ENCODE data around the gene C1orf174.

C1orf174 gene

DNA sequence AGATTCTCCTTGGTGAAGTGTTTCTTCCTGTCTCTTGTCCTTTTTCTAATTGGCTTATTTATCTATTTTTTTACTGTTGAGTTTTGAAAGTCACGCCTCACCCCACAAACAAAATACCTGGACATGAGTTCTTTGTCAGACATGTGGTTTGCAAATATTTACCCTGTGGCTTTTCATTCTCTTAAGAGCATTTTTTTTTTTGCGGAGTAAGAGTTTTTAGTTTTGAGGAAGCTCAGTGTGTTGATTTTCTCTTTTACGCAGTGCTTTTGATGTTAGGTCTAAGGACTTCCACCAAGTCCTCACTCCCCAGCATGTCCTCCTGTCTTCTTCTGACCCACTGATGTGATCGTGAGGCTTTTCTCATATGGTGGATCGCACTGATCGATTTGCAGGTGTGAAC is 35.2 kb downstream of the C1orf174 start:
- no peak for DNase-seq

DNA sequence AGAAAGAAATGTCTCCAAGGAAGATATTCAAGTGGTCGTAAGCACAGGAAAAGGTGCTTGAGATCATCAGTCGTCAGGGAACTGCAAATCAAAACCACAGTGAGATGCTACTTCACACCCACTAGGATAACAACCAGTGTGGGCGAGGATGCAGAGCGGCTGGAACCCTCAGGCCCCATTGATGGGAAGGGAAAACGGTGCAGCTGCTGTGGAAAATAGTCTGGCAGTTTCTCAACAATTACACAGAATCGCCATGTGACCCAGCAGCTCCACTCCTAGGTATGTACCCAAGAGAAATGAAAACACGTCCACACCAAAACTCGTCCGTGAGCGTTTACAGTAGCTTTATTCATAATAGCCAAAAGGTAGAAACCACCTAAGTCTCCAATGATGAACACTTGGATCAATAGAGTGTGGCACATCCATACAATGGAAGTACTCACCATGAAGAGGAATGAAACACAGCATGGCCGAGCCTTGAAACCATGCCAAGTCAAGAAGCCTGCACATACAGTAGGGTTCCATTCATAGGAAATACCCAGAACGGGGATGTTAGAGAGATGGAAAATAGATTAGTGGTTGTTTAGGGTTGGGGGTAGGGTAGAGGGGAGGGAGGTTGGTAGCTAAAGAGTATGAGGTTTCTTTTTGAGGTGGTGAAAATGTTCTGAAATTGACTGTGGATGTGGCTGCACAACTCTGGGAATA is 36.7 kb downstream of the C1orf174 start:
- DNase-seq = no peak

DNA sequence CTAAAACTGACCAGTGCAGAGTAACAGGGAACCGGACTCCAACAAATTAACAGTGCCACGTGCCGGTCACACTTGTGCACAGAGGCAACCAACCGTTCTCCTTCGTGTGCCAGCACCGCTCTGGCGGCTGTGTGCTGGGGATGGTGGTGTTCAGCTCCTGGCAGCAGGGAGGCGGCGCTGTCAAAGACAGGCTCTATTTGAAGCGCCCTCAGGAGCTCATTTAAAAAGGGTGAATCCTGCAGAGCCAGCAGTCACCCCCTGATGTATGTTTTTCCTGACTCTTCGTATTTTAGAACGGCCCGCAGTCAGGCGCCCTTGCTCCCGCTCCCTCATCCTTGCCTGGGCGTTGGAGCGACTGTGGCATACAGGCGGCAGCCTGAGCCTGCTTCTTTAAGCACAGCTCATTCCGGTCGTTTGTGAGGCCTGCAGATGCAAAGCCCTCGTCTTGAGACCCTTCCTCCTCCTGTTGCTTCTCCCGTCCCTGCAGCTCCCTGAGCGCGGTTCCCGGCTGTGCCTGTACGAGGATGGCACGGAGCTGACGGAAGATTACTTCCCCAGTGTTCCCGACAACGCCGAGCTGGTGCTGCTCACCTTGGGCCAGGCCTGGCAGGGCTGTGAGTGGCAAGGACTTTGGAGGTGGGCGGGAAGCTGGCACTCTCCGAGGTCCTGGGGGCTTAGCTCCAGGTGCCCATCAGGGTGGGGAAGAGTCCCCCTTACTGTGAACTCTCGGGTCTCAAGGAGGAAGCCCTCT is 41.7 kb downstream of the C1orf174 start:
- DNase-seq = peak; percentile 13

DNA sequence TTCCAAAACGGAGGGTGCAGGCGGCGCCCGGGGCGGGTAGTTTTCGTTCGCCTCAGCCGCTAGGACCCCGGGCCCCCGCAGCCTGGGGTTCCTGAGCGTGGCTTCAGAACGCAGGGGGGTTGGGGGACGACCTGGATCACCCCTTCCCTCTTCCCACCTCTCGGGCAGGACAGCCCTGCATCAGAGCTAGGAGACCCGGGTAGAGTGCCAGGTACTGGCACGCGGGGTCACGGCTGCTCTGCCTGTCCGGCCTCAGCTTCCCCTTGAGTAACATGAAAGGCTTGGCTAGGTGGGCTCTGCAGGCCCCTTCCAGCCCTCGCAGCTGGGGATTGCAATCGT is 42.3 kb downstream of the C1orf174 start:
- DNase-seq = no peak

DNA sequence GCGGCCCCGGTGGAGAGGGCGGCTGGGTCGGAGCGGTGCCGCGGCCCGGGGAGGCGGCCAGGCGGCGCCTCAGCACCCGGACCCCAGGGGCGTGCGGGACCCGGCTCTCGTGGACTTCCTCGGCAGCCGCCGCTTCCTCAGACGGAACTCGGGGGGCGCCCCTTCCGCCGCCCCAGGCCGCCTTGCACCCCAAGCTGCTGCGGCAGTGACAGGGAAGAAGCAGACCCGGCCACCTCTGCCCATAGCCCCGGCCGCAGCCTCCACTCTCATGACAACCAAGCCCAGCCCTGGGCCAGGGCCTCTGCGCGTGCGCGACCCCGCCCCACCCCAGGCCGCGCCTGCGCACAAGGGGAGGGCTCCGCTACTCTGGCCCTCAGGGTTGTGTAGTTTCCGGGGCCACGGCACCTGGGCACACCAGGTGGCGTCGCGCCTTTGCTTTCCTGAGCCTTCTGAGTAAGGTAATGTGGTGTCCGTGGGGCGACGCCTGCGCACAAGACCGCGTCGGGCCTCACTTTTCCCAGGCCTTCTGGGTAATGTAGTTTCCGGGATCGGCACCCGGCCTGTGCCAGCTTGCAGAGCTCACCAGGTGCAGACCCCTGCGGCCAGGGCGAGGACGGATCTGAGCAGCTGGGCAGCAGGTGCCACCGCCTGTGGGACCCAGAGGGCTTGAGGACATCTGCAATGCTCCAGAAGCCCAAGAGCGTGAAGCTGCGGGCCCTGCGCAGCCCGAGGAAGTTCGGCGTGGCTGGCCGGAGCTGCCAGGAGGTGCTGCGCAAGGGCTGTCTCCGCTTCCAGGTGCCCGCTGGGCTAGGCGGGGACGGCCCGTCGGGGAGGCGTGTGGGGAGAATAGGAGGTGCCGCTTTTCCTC is 42.9 kb downstream of the C1orf174 start, which contains the start of the genes CEP104 and DFFB:
Gene CEP104 (minus strand): TSS at position 289 of the 868 bp plus-strand sequence. CDS start 4,804 bp downstream, outside the sequence.
Gene DFFB (plus strand): TSS at position 554 of the 868 bp plus-strand sequence. CDS start 128 bp downstream, at position 682.
- peak; percentile 81 for DNase-seq

DNA sequence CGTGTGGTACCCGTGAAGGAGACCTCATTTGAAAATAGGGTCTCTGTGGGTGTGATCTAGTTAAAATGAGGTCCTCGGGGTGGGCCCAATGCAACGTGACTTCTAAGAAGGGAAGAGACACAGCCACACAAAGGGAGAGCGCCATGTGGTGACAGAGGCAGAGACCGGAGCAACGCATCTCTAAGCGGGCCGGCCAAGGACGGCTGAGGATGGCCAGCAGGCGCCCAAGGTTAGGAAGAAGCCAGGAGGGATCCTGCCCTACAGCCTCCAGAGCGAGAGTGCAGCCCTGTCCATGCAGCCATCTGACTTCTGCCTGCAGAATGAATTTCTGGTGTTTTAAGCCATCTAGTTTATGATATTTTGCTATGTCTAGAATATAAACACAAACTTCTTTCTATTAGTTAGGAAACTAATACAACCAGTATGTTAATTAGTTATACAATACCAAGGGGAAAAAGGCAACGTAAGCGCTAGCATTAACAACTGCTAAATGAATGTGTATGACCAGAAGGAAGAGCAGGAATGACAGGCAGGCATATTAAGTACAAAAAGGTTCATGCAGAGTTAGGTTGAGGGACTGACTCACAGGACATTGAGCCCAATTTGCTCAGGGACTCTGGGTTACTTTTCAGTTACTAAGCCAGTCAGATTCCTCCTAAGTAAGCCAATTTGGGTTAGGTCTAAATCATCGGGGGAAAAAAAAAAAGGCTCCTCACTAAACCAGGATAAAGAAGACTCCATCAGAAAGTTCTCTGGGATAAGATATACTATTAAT is 47.2 kb downstream of the C1orf174 start:
- DNase-seq = no peak

DNA sequence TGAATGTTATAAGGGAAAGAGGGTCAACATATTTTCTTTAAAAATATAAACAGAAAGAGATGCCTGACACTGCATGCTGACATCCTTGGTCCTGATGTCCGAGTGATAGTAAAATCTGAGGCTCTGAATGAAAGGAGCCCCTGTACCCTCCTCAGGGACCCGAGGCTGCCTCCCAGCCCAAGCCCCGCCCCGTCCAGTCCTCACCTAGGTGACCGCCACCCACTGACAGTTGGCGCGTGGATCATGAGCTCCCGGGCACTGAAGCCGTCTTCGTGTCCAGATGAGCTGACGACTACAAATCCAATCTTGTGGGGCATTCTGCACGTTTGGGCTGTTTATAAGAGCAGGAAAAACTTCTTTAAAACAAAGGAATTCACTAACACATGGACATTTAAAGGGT is 48.0 kb downstream of the C1orf174 start:
- DNase-seq = no peak

DNA sequence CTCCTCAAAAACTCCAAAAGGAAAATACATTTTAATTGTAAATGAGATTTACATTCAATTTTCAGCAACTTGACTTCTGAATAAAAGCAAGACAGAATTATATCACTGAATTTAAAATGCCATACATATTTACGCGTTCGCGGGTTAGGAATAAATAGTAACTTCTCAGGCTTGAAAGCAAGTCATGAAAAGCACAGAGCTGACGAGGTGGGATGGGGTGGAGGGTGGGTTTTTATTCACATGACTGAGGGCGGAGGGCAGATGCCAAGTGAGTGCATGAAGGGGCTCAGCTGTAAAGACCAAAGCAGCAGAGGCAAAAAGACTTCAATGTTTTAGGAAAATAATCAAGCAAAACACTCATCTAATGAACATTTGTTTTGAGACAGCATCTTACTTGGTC is 48.8 kb downstream of the C1orf174 start:
- no peak for DNase-seq

DNA sequence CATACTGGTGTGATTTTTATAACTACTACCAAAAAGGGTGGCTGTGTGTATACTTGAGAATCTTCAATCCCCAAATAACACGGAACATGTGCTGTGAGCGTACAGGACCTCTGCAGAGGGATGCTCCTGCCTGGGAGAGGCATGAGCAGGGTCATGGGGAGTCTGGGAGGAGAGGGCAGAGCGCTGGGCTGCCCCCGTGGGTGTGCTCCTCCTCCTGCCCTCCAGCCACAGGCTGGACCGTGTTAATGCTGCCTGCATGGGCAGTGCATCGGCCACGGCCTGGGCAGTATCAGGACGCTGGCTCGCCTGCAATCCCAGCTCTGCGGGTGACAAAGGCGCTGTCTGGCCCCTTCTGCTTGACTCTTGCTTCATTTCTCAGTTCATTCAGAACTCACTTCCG is 49.2 kb downstream of the C1orf174 start:
- DNase-seq = no peak

DNA sequence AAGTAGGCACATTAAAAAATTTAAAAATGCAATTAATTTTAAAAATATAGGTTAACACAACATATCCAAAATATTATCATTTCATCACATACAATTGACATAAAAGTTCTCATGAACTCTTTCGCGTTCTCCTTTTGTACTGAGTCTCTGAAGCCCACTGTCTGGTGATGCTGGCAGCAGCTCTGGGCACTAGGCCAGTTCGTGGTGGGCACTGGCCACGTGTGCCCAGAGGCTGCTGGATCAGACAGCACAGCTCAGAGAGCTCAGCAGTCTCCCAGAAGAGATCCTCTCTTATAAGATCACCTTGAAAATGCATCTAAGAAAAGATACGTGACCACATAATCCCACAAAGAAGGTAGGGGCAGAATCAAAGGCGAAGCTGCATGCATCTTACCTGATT is 53.0 kb downstream of the C1orf174 start:
- DNase-seq = no peak

DNA sequence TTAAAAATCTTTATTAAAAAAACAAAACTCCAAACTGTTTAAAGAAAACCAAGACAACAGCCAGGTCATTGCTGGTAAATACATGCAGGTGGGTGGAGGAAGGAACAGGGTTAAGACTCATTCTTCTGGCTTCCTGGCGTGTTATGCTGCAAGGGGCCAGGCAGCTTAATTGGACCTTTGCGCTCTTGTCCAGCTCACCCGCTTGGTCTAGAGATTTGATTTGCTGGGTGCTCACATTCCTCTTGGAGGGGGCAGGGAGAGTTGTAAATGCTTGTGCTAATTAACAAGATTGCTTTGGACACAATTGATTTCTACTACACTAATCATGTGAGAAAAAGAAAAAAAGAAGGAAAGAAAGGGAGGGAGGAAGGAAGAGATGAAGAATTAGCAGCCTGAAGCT is 53.5 kb downstream of the C1orf174 start:
- no peak for DNase-seq

DNA sequence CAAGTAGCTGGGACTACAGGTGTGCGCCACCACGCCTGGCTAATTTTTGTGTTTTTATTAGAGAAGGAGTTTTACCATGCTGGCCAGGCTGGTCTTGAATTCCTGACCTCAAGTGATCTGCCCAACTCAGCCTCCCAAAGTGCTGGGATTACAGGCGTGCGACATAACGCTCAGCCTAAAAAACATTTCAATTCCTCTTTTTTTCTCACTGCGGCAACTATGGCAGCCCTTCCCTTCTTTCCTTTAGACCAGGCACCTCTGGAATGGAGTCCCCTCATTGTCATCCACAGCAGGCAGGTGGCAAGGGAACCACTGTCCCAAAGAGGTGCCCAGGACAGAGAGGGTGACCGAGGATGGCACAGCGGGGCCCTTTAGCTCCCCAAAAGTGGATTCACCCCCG is 57.2 kb downstream of the C1orf174 start:
- DNase-seq = no peak

DNA sequence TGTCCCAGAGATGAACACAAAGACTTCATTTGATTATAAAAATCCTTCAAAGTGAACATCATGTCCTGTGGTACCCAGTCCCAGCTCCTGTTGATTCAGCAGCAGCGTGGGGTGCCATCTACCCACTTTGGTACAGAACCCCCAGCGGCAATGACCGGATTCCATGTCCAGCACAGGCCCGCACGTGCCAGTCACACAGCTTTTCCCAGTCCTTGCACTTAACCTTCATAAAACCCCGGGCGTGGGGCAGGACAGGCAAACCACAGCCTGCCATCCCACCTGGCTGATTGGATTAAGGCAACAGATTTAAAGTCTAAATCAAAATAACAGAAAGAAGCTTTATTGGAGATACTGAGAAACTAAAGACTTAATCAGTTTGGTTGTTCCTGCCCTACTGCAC is 58.6 kb downstream of the C1orf174 start:
- no peak for DNase-seq

Measured in EL (cell line).